HG03558 (cell line): ENCODE data around the gene PKD2.

Source experiments
- ATAC-seq: cut with Tn5 transposase; IDR thresholded peaks from one replicate; pipeline ENCODE4 v1.9.1; 2021; ENCODE audit warnings: moderate number of reproducible peaks; ENCODE audit not compliant: unreplicated experiment; ENCODE audit errors: extremely low read depth

PKD2 gene

GRCh38 chr4:88060431-88060830 lies 53.0 kb downstream of the PKD2 start:
- no peak for ATAC-seq

- no peak for ATAC-seq
These were observed 54.9 kb downstream of the PKD2 start for GRCh38 chr4:88062311-88062710.

GRCh38 chr4:88062843-88063242 lies 55.4 kb downstream of the PKD2 start:
- no peak for ATAC-seq

- no peak for ATAC-seq
These were observed 56.3 kb downstream of the PKD2 start for GRCh38 chr4:88063634-88064296.

GRCh38 chr4:88064410-88064809 lies 57.0 kb downstream of the PKD2 start:
- ATAC-seq = no peak

- ATAC-seq = no peak
These were observed 62.6 kb downstream of the PKD2 start for GRCh38 chr4:88070031-88070430.

- no peak for ATAC-seq
These were observed 67.9 kb downstream of the PKD2 start for GRCh38 chr4:88075336-88075735.

- no peak for ATAC-seq
These were observed 70.6 kb downstream of the PKD2 start for GRCh38 chr4:88077911-88078524.

- ATAC-seq = no peak
These were observed 71.1 kb downstream of the PKD2 start for GRCh38 chr4:88078579-88078978.

- ATAC-seq = no peak
These were observed 73.2 kb downstream of the PKD2 start for GRCh38 chr4:88080626-88081025.

- ATAC-seq = no peak
These were observed 79.6 kb downstream of the PKD2 start for GRCh38 chr4:88087004-88087403.

- ATAC-seq = no peak
These were observed 83.5 kb downstream of the PKD2 start for GRCh38 chr4:88090898-88091297.

- ATAC-seq = no peak
These were observed 83.9 kb downstream of the PKD2 start for GRCh38 chr4:88091378-88091777.

- no peak for ATAC-seq
These were observed 86.4 kb downstream of the PKD2 start for GRCh38 chr4:88093874-88094273.

- ATAC-seq = no peak
These were observed 89.9 kb downstream of the PKD2 start for GRCh38 chr4:88097301-88097700.

GRCh38 chr4:88097781-88098180 lies 90.3 kb downstream of the PKD2 start:
- no peak for ATAC-seq

- ATAC-seq = no peak
These were observed 91.7 kb downstream of the PKD2 start for GRCh38 chr4:88098993-88099752.

- no peak for ATAC-seq
These were observed 93.7 kb downstream of the PKD2 start for GRCh38 chr4:88101165-88101564.

- ATAC-seq = no peak
These were observed 94.6 kb downstream of the PKD2 start for GRCh38 chr4:88102026-88102425.

GRCh38 chr4:88104902-88105610 lies 97.6 kb downstream of the PKD2 start:
- no peak for ATAC-seq

GRCh38 chr4:88106205-88106604 lies 98.8 kb downstream of the PKD2 start:
- no peak for ATAC-seq
